Parathyroid adenoma (tissue), 2 donors: ENCODE data around the gene ARHGEF12.

Experiments
- H2AFZ ChIP-seq: fragments of 300-600 bp; sonication (generic); one replicate; pipeline ENCODE4 v1.7.0; 2017; ENCODE audit warnings: antibody characterized with exemption, mild to moderate bottlenecking
- H3K27ac ChIP-seq: fragments of 300-600 bp; sonication (generic); one replicate; pipeline ENCODE4 v1.7.0; 2017
- H3K27me3 ChIP-seq: fragments of 300-600 bp; sonication (generic); one replicate; pipeline ENCODE4 v1.7.0; 2017; ENCODE audit warnings: low read length; ENCODE audit not compliant: control insufficient read depth, insufficient read depth
- H3K36me3 ChIP-seq: fragments of 300-600 bp; sonication (generic); one replicate; pipeline ENCODE4 v1.7.0; 2017; ENCODE audit warnings: low read length; ENCODE audit not compliant: control insufficient read depth, insufficient read depth
- H3K4me1 ChIP-seq: fragments of 300-600 bp; sonication (generic); one replicate; pipeline ENCODE4 v1.7.0; 2017; ENCODE audit warnings: control low read depth
- H3K4me2 ChIP-seq: fragments of 300-600 bp; sonication (generic); one replicate; pipeline ENCODE4 v1.7.0; 2017; ENCODE audit warnings: low read length
- H3K4me3 ChIP-seq: fragments of 300-600 bp; sonication (generic); one replicate; pipeline ENCODE4 v1.7.0; 2017; ENCODE audit warnings: low read depth, low read length
- H3K79me2 ChIP-seq: fragments of 300-600 bp; sonication (generic); one replicate; pipeline ENCODE4 v1.7.0; 2017; ENCODE audit warnings: control low read depth
- H3K9ac ChIP-seq: fragments of 300-600 bp; sonication (generic); one replicate; pipeline ENCODE4 v1.7.0; 2017; ENCODE audit warnings: mild to moderate bottlenecking
- H3K9me3 ChIP-seq: fragments of 300-600 bp; sonication (generic); one replicate; pipeline ENCODE4 v1.7.0; 2017; ENCODE audit warnings: low read length; ENCODE audit not compliant: control insufficient read depth
- TF ChIP-seq, protein P1 (sequence below): fragments of 300-600 bp; sonication (generic); IDR thresholded peaks from one replicate; pipeline ENCODE4 v1.7.0; 2017; ENCODE audit warnings: antibody characterized with exemption, mild to moderate bottlenecking
- donor health status: primary hyperparathyroidism.

ARHGEF12 gene

DNA sequence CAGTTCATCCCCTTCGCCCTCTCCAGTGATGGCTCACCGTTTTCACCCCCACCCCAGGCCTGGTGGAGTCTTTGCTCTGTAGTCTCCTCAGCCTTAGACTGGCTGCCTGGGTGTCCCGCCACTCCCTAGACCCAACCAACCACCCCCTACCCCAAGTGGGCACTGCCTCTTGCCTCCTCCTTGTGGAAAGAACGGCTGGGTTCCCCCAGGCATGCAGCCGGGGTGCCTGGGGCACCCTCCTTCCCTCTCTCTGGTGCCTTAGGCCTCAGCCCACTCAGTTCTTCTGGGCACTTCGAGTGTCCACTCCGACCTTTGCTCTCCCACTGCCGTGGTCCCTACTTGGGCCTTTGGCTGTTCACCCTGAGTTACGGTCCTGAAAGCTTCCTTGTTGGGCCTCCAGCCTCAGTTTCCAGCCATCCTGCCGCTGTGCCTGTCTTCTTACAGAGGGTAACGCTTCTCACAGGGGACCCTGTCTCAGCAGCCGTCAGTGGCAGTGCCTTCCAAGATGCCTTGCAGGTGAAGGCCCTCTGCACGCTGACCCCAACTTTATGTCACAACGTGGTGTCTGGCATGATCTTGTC, 178.4 kb downstream of the ARHGEF12 start:
- H2AFZ ChIP-seq, result no peak overlapping the region
- no peaks in the 10 kb centered on the region for H3K9me3 ChIP-seq
- TF ChIP-seq, protein P1, sequence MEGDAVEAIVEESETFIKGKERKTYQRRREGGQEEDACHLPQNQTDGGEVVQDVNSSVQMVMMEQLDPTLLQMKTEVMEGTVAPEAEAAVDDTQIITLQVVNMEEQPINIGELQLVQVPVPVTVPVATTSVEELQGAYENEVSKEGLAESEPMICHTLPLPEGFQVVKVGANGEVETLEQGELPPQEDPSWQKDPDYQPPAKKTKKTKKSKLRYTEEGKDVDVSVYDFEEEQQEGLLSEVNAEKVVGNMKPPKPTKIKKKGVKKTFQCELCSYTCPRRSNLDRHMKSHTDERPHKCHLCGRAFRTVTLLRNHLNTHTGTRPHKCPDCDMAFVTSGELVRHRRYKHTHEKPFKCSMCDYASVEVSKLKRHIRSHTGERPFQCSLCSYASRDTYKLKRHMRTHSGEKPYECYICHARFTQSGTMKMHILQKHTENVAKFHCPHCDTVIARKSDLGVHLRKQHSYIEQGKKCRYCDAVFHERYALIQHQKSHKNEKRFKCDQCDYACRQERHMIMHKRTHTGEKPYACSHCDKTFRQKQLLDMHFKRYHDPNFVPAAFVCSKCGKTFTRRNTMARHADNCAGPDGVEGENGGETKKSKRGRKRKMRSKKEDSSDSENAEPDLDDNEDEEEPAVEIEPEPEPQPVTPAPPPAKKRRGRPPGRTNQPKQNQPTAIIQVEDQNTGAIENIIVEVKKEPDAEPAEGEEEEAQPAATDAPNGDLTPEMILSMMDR, result no peak
- H3K4me2 ChIP-seq, result no peak overlapping the region
- no peaks in the 10 kb centered on the region for H3K27me3 ChIP-seq
- no peaks in the 10 kb centered on the region for H3K4me1 ChIP-seq
- no peaks in the 10 kb centered on the region for H3K36me3 ChIP-seq
- no peak overlapping the region for H3K4me3 ChIP-seq
- no peaks in the 10 kb centered on the region for H3K79me2 ChIP-seq
- H3K9ac ChIP-seq, result no peak overlapping the region
- no peak overlapping the region for H3K27ac ChIP-seq

DNA sequence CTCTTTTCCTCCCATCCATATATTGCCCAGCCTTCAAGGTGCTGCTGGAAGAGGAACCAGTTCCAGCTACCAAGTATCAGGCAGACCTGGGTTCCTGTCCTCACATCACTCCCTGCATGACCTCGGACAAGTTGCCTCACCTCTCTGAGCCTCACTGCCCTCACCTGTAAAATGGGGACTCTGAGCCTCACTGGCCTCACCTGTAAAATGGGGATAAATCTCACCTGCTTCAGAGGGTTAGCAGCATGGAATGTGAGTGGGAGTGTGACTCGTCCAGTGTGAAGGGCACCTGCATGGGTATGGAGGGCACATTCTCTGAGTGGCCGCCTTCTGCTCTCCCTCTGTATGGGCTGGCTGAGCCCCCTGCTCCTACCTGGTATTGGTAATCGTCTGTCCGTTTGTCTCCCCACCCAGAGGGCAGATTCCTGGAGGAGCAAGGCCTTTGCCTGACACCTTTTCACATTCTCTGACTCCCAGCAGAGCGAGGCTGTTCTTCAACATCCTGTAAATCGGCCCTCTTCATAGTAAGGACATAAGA, 179.0 kb downstream of the ARHGEF12 start:
- Histone ChIP-seq H3K4me1 (no peaks in the 10 kb centered on the region), H3K4me2 (no peak overlapping the region), H2AFZ (no peak overlapping the region), H3K79me2 (no peaks in the 10 kb centered on the region), H3K9me3 (no peaks in the 10 kb centered on the region), H3K27me3 (no peaks in the 10 kb centered on the region), H3K36me3 (no peaks in the 10 kb centered on the region), H3K27ac (no peak overlapping the region), H3K9ac (no peak overlapping the region), H3K4me3 (no peak overlapping the region)
- TF ChIP-seq, protein P1, result no peak

DNA sequence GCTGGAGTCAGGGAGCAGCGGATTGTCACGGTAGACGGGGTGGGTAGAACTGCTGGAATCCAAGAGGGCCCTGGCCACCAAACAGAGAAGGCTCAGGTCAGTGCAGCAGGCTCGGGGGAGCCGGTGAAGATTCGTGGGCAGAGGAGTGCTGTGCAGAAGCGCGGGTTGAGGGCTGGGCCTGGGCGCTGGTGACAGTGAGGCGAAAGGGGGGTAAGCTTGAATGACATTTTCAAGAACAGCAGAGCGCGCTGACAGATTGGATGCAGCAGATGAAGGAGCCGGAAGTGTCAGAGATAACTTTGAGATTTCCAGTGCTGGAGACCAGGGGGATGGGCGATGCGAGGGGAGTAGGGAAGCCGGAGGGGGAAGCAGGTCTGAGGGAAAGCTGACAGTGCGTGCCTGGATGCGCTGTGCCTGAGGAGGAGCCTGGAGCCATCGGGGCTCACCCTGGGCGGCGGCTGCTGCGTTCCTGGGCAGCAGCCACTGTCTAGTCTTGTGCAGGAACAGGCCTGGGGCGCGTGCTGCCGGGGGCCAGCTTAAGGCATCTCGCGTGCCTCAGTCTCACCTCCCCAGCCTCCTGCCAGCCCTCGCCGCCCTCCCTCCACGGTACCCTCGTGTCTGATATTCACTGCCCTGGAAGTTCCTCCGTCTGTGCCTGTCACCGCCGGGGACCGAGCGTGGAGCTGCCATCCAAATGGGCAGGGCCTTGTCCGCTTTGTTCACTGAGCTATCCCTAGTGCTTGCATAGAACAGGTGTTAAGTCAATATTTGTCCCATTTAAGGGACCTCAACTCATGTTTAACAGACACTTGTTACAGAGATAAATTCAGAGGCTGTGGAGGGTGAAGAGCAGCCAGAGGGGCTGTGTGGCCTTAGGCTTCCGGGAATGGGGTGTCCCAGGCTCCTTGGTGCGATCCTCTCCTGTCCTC, 180.5 kb downstream of the ARHGEF12 start:
- Histone ChIP-seq H3K27ac (no peak overlapping the region), H2AFZ (no peak overlapping the region), H3K9ac (no peak overlapping the region), H3K36me3 (no peaks in the 10 kb centered on the region), H3K9me3 (no peaks in the 10 kb centered on the region), H3K27me3 (no peaks in the 10 kb centered on the region), H3K4me2 (no peak overlapping the region), H3K79me2 (no peaks in the 10 kb centered on the region), H3K4me1 (no peaks in the 10 kb centered on the region), H3K4me3 (no peak overlapping the region)
- TF ChIP-seq, protein P1, result no peak

GRCh38 chr11:120517390-120517761, 181.2 kb downstream of the ARHGEF12 start:
- Histone ChIP-seq H3K27me3 (no peaks in the 10 kb centered on the region), H3K27ac (no peak overlapping the region), H3K4me1 (no peaks in the 10 kb centered on the region), H2AFZ (no peak overlapping the region), H3K4me2 (no peak overlapping the region), H3K9ac (no peak overlapping the region), H3K79me2 (no peaks in the 10 kb centered on the region), H3K36me3 (no peaks in the 10 kb centered on the region), H3K4me3 (no peak overlapping the region), H3K9me3 (no peaks in the 10 kb centered on the region)
- TF ChIP-seq, protein P1, result no peak
